ENCODE data around the gene FBXO5.

Gene FBXO5

DNA sequence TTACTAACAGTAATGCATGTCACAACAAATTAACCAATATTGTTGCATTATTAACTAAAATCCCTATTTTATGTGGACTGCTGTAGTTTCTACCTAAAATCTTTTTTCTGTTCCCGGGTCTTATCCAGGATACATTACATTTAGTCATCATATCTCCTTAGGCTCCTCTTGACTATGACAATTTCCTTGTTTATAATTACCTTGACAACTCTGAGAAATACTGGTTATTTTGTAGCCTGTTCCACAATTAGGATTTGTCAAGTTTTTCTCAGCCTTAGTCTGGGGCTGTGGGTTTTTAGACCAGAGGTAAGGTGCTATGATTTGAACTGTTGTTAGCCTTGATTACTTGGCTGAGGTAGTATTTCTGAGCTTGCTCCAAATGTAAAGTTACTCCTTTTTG, 3.7 kb downstream of the FBXO5 start:
- Histone ChIP-seq H3K9me2 (replicated peaks; ENCODE audit: low read depth, low read length) (no peaks in the 10 kb centered on the region), H2AFZ (ENCODE audit: low read length) (no peak overlapping the region), H3K4me1 (ENCODE audit: insufficient read depth, low read length, poor library complexity, severe bottlenecking) (peaks cover 53% of the 10 kb centered on the region), H3K36me3 (ENCODE audit: insufficient read depth, low read length) (peaks cover 13% of the 10 kb centered on the region), H3K9me3 (ENCODE audit: insufficient read depth, low read depth, low read length) (no peaks in the 10 kb centered on the region), H3K27me3 (ENCODE audit: insufficient read depth, low read length, poor library complexity, severe bottlenecking) (peaks cover 3% of the 10 kb centered on the region), H3K9ac (ENCODE audit: low read depth, low read length, poor library complexity, severe bottlenecking) (peak overlapping the region; percentile 99), H3K4me2 (ENCODE audit: low read depth, low read length, poor library complexity, severe bottlenecking) (peak overlapping the region; percentile 97), H3K79me2 (ENCODE audit: insufficient read depth, low read length) (peaks cover 93% of the 10 kb centered on the region), H3K4me3 (ENCODE audit: low read length, poor library complexity, severe bottlenecking) (peak overlapping the region; percentile 100), H4K20me1 (ENCODE audit: insufficient read depth, low read length, poor library complexity, severe bottlenecking) (peaks cover 86% of the 10 kb centered on the region), H3F3A (ENCODE audit: low read depth) (no peaks in the 10 kb centered on the region)
- TF ChIP-seq EZH2phosphoT487 (IDR thresholded peaks at IDR 0.05; ENCODE audit: borderline replicate concordance): no peak
- TF ChIP-seq, protein P1, sequence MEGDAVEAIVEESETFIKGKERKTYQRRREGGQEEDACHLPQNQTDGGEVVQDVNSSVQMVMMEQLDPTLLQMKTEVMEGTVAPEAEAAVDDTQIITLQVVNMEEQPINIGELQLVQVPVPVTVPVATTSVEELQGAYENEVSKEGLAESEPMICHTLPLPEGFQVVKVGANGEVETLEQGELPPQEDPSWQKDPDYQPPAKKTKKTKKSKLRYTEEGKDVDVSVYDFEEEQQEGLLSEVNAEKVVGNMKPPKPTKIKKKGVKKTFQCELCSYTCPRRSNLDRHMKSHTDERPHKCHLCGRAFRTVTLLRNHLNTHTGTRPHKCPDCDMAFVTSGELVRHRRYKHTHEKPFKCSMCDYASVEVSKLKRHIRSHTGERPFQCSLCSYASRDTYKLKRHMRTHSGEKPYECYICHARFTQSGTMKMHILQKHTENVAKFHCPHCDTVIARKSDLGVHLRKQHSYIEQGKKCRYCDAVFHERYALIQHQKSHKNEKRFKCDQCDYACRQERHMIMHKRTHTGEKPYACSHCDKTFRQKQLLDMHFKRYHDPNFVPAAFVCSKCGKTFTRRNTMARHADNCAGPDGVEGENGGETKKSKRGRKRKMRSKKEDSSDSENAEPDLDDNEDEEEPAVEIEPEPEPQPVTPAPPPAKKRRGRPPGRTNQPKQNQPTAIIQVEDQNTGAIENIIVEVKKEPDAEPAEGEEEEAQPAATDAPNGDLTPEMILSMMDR (conservative IDR thresholded peaks at IDR 0.05; ENCODE audit: low read length): no peak

DNA sequence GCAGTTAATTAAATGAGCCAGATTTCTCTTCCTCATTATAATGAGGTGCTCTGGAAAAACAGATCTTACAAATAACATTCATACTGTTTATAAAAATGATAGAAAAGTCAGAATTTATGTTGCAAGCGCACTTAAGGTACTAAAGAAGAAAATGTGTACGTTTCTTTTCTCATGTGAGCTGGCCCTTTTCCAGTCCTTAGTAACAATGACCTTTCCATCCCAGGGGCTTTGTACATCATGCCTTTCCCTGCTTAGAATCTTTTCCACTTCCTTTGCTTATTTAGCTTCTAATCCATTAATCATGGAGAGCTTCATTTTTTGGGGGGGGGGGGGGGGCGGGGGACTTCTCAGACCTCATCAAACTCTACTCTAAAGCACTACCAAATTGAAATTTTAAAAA, 4.8 kb downstream of the FBXO5 start:
- Histone ChIP-seq H2AFZ (ENCODE audit: low read length) (no peak overlapping the region), H3K79me2 (ENCODE audit: insufficient read depth, low read length) (peaks cover 98% of the 10 kb centered on the region), H4K20me1 (ENCODE audit: insufficient read depth, low read length, poor library complexity, severe bottlenecking) (peaks cover 97% of the 10 kb centered on the region), H3K4me3 (ENCODE audit: low read length, poor library complexity, severe bottlenecking) (peak overlapping the region; percentile 100), H3K36me3 (ENCODE audit: insufficient read depth, low read length) (peaks cover 24% of the 10 kb centered on the region), H3K9me3 (ENCODE audit: insufficient read depth, low read depth, low read length) (no peaks in the 10 kb centered on the region), H3F3A (ENCODE audit: low read depth) (no peaks in the 10 kb centered on the region), H3K4me2 (ENCODE audit: low read depth, low read length, poor library complexity, severe bottlenecking) (peak overlapping the region; percentile 97), H3K4me1 (ENCODE audit: insufficient read depth, low read length, poor library complexity, severe bottlenecking) (peaks cover 58% of the 10 kb centered on the region), H3K9me2 (replicated peaks; ENCODE audit: low read depth, low read length) (no peaks in the 10 kb centered on the region), H3K27me3 (ENCODE audit: insufficient read depth, low read length, poor library complexity, severe bottlenecking) (no peaks in the 10 kb centered on the region), H3K9ac (ENCODE audit: low read depth, low read length, poor library complexity, severe bottlenecking) (peak overlapping the region; percentile 53)
- TF ChIP-seq, protein P1 (conservative IDR thresholded peaks at IDR 0.05; ENCODE audit: low read length): no peak
- no peak for TF ChIP-seq EZH2phosphoT487 (IDR thresholded peaks at IDR 0.05; ENCODE audit: borderline replicate concordance)

DNA sequence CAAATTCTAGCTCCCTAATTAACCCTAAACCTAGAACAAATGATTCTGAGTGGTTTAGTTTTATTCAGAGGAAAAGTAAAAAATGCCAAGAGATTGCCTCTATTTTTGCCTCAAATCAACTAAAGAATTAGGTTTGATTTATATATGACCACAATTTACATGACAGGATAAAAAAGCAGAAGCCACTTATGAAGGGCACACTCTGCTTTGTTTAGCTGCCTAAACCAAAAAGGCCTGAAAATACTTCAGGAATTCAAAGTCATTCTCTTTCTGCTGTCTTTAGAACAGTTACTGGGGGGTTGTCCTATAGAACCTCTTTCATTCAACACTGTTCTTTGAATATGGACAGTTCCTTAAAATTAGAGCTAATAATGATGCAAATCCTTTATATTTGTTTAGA, 5.3 kb downstream of the FBXO5 start:
- H3K4me1 ChIP-seq (ENCODE audit: insufficient read depth, low read length, poor library complexity, severe bottlenecking): peaks cover 63% of the 10 kb centered on the region
- peak overlapping the region; percentile 53 for H3K9ac ChIP-seq (ENCODE audit: low read depth, low read length, poor library complexity, severe bottlenecking)
- H3K9me3 ChIP-seq (ENCODE audit: insufficient read depth, low read depth, low read length): no peaks in the 10 kb centered on the region
- H3K4me3 ChIP-seq (ENCODE audit: low read length, poor library complexity, severe bottlenecking): peak overlapping the region; percentile 69
- peak overlapping the region; percentile 97 for H3K4me2 ChIP-seq (ENCODE audit: low read depth, low read length, poor library complexity, severe bottlenecking)
- peaks cover 100% of the 10 kb centered on the region for H3K79me2 ChIP-seq (ENCODE audit: insufficient read depth, low read length)
- H3K9me2 ChIP-seq (replicated peaks; ENCODE audit: low read depth, low read length): no peaks in the 10 kb centered on the region
- H3F3A ChIP-seq (ENCODE audit: low read depth): no peaks in the 10 kb centered on the region
- peaks cover 98% of the 10 kb centered on the region for H4K20me1 ChIP-seq (ENCODE audit: insufficient read depth, low read length, poor library complexity, severe bottlenecking)
- no peaks in the 10 kb centered on the region for H3K27me3 ChIP-seq (ENCODE audit: insufficient read depth, low read length, poor library complexity, severe bottlenecking)
- no peak overlapping the region for H2AFZ ChIP-seq (ENCODE audit: low read length)
- peaks cover 29% of the 10 kb centered on the region for H3K36me3 ChIP-seq (ENCODE audit: insufficient read depth, low read length)
- TF ChIP-seq, protein P1 (conservative IDR thresholded peaks at IDR 0.05; ENCODE audit: low read length): no peak
- TF ChIP-seq EZH2phosphoT487 (IDR thresholded peaks at IDR 0.05; ENCODE audit: borderline replicate concordance): no peak

All from Loucy (cell line).